Measurements from ENCODE around the gene PDCD1LG2.

Gene PDCD1LG2

GRCh38 chr9:5531101-5531882, 21.0 kb downstream of the PDCD1LG2 start:
- TF ChIP-seq POLR2A (IDR thresholded peaks at IDR 0.05; ENCODE audit: low read depth, low read length) = no peak
- FAIRE-seq = no peak
- DNase-seq (ENCODE audit: insufficient read length, low spot score) = no peak

- DNase-seq (ENCODE audit: insufficient read length, low spot score) (no peak), FAIRE-seq (peak; percentile 41)
- TF ChIP-seq POLR2A (IDR thresholded peaks at IDR 0.05; ENCODE audit: low read depth, low read length) = no peak
Observed at GRCh38 chr9:5532306-5532705, 22.0 kb downstream of the PDCD1LG2 start.

DNA sequence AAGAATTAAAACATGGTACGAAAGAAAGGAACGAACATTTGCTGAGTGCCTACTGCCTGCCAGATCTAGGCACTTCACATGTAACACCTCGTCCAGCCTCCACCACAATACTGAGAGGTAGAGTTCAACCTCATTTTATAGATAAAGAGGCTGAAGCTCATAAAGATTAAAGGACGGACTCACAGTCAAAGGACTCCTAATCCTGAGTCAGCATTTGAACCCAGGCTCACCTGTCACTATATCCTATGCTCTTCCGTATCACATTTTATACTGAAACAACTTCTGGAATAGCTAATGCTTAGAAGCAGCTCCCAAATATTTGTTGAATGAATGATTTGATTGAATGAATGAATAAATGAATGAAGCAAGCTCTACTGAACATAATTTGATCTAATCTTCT, 22.5 kb downstream of the PDCD1LG2 start:
- no peak for TF ChIP-seq POLR2A (IDR thresholded peaks at IDR 0.05; ENCODE audit: low read depth, low read length)
- no peak for FAIRE-seq
- DNase-seq (ENCODE audit: insufficient read length, low spot score) = no peak

DNA sequence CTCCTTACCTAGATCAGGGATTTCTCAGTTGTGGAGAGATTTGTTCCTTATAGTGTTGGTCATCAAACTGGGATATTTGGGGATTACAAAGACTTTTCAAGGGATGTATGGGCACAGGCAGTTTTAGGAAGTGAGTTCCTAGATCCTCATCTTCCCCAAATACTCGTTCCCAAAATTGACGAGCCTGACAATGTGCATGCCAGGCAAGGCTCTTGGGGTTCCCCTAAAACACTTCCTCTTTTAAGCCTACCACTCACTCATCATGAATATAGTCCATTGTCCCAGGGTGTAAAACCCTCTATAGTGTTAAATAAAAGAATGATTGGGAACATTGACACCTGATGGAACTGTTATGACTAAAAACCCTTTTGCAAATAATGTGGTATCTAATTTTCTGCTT, 26.4 kb downstream of the PDCD1LG2 start:
- DNase-seq (ENCODE audit: insufficient read length, low spot score) = no peak
- TF ChIP-seq POLR2A (IDR thresholded peaks at IDR 0.05; ENCODE audit: low read depth, low read length) = no peak
- no peak for FAIRE-seq

DNA sequence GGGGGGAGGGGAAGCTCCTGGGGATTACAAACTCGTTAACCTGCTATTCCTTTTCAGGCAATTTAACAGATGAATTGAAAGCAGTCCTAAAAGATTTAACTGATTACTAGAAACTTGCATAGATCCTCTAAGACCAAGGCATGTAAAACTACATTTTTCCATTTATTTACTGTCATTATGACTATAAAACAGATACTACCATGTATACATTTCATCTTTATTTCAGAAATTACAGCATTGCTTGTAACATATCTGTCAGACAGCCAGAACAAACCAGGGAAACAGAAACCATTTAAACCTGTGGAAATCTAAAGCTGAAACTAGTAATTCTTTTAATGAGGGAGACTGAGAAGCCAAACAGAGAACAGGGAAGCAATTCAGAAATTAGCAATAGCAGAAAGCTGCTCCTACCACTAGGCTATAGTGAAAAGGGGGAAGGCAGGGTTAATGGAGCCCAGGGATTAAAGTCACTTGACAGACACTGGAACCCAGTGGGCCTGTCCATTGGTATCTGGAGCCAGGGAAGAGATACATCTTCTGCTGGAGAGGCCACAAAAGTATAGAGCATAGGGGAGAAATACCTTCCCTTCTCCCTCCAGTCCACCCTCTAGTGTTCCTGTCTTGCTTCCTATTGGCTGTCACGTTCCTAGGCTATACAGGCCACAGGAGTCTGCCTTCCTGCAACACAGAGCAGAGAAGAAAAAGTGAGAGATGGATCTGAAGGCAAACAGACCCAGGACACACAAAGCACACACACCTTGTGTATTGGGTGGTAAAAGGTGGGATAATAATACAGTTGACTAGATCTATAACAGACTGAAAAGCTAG, 33.8 kb downstream of the PDCD1LG2 start:
- TF ChIP-seq POLR2A (IDR thresholded peaks at IDR 0.05; ENCODE audit: low read depth, low read length) = no peak
- no peak for FAIRE-seq
- DNase-seq (ENCODE audit: insufficient read length, low spot score) = no peak

DNA sequence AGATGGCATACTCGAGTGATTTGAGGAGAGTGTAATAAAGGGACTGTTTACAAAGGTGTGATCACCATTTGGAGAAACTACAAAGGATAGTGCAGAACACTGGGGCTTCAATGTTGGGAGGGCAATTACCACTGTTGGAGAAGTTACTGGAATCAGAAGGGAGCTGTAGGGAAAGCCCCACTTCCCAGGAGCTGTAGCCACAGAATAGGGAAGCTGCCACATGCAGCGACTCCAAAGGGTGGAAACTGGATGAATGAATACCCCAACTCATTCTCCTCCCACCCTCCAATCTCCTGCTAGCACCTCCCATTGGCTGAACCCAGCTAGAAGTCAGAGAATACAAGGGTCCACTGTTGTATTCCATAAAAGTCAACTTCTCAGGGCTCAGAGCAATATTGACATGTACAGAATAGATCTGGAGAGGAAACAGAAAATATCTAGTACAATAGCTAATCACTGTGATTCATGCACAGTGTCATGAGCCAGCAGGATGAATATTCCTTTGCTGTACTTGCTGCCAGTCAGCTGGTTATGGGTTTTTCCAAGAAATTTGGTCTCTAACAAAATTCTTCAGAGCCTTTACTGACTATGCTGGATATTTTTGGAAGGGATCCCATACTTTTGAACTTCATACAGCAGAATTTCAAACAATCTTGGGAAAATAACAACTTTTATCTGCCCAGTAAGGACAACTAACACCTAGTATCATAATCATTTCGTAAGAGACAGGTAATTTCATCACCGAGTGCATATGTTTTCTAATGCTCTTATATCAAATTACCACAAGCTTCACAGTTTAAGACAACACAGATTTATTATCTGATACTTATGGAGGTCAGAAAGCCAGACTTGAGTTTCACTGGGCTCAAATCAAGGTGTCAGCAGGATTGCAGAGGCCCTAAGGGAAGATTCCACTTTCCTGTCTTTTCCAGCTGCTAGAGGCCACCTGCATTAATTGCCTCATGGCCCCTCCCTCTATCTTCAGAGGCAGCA, 39.6 kb downstream of the PDCD1LG2 start:
- FAIRE-seq = peak; percentile 74

DNA sequence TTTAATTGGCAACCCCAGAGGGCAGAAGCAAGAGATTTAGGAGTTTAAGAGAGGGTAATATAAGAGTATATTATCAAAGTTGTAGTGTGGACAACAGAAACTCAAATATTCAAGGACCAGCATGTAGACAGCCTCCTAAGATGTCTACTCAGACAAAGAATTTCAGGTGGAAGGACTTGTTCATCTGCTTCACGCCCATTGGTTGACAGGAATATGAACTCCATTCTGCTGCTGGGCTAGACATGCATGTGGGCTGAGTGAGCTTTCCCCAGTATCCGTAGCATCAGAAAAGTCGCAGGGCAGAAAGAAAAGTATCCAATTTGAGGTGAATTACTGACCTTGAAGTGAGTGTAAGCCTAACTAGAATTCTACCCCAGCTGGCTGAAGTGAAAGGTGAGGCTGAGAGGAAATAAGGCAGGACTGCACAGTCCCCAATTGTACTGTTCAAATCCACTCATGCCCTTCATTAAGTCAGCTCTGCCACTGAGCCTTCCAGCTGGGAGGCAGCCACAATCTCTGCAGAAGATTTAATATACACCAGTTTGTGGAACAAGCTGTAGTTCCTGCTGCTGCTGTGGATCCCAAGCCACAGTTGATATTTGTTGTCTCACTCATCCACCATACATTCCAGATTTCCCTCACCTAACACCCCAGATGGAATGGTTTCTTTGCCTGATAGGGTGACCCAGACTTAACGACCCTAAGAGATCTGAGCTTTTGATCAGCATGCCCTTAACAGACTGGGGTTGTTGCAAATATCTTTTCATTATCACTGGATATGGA, 41.2 kb downstream of the PDCD1LG2 start:
- no peak for TF ChIP-seq POLR2A (IDR thresholded peaks at IDR 0.05; ENCODE audit: low read depth, low read length)
- peak; percentile 67 for FAIRE-seq
- no peak for DNase-seq (ENCODE audit: insufficient read length, low spot score)

More for the DNA sequence above, 39.6 kb downstream of the PDCD1LG2 start:
- DNase-seq (ENCODE audit: insufficient read length, low spot score) = no peak
- TF ChIP-seq POLR2A (IDR thresholded peaks at IDR 0.05; ENCODE audit: low read depth, low read length) = no peak

GRCh38 chr9:5552301-5552700, 42.0 kb downstream of the PDCD1LG2 start:
- TF ChIP-seq POLR2A (IDR thresholded peaks at IDR 0.05; ENCODE audit: low read depth, low read length) = no peak
- FAIRE-seq (no peak), DNase-seq (ENCODE audit: insufficient read length, low spot score) (no peak)

DNA sequence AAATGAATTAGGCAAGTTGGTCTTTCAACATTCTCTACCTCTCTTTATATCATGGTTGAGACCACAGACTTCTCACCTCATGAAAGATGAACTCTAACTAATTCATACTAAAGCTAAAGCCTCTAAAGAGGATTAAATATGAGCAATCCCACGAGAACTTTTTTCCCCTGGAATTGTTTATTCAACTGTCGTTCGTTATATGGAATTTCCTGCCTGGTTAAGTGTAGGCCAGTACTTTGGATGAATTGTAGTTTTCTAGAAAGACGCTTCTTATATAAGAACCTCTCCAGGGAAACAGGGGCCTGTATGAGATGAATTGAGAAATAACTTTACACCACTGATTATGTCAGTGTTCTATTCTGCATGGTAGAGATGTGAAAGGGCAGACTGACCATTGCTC, 42.9 kb downstream of the PDCD1LG2 start:
- FAIRE-seq (no peak), DNase-seq (ENCODE audit: insufficient read length, low spot score) (no peak)
- TF ChIP-seq POLR2A (IDR thresholded peaks at IDR 0.05; ENCODE audit: low read depth, low read length) = no peak

GRCh38 chr9:5554254-5554653, 43.9 kb downstream of the PDCD1LG2 start:
- DNase-seq (ENCODE audit: insufficient read length, low spot score) (no peak), FAIRE-seq (peak; percentile 11)
- no peak for TF ChIP-seq POLR2A (IDR thresholded peaks at IDR 0.05; ENCODE audit: low read depth, low read length)

GRCh38 chr9:5556101-5556705, 45.9 kb downstream of the PDCD1LG2 start:
- no peak for FAIRE-seq

More at GRCh38 chr9:5556101-5556705, 45.9 kb downstream of the PDCD1LG2 start:
- TF ChIP-seq POLR2A (IDR thresholded peaks at IDR 0.05; ENCODE audit: low read depth, low read length) = no peak
- DNase-seq (ENCODE audit: insufficient read length, low spot score) = no peak
